Testis (tissue), 3 donors: ENCODE results near the gene NAA20. TPM values are rescaled to one million over a fixed set of nuclear protein-coding genes. Genes with fewer than 3 reads are reported as not detected.

Source experiments
- DNase-seq: peaks from one replicate; pipeline ENCODE4 v3.0.0-alpha.2; 2019
- H3K27ac ChIP-seq, 2 donors: fragments of 200-600 bp; sonication (generic); one replicate each; pipeline ENCODE4 v1.5.1; 2019
- H3K27me3 ChIP-seq: fragments of 200-600 bp; sonication (generic); one replicate; pipeline ENCODE4 v1.5.1; 2019
- H3K36me3 ChIP-seq: fragments of 200-600 bp; sonication (generic); one replicate; pipeline ENCODE4 v1.5.1; 2017; ENCODE audit warnings: low read depth; ENCODE audit errors: missing control alignments
- H3K4me1 ChIP-seq: fragments of 200-600 bp; sonication (generic); one replicate; pipeline ENCODE4 v1.5.1; 2019
- H3K4me3 ChIP-seq, 2 donors: fragments of 200-600 bp; sonication (generic); one replicate each; pipeline ENCODE4 v1.5.1; 2017 to 2019
- H3K9me3 ChIP-seq: fragments of 200-600 bp; sonication (generic); one replicate; pipeline ENCODE4 v1.5.1; 2017
- POLR2A ChIP-seq: fragments of 450-650 bp; IDR thresholded peaks from one replicate; pipeline ENCODE4 v1.6.1; 2017; ENCODE audit warnings: antibody characterized with exemption, mild to moderate bottlenecking, moderate library complexity
- WGBS, 2 donors: methylation state at CpG; one replicate each; pipeline ENCODE4 v1.1.5; 2018; 5-methylcytosine and 5-hydroxymethylcytosine counted together
- intact Hi-C: fragments of 100-400 bp; cut with DNase I; formaldehyde crosslinking; loops from one replicate; pipeline ENCODE4 v1.15.1; 2023; ENCODE audit warnings: low total_unique reads
- polyA plus RNA-seq: library from polyadenylated mRNA; stranded (reverse); fragments of 350-450 nt; fragmentation: Illumina TruSeq; extraction: RNeasy Lipid Tissue Mini Kit (QIAGEN cat#74804); gene quantifications from one replicate; pipeline ENCODE4 v1.2.3, GENCODE V29; 2014; ENCODE audit warnings: low read depth, low replicate concordance; ENCODE audit not compliant: insufficient read depth
- total RNA-seq, 2 donors: library from RNA; depleted of rRNA; stranded (reverse); fragments of >200 nt; gene quantifications; one replicate each; pipeline ENCODE4 v1.2.3, GENCODE V29; 2016
- TF ChIP-seq, protein P1 (sequence below), 3 experiments: fragments of 450-650 bp in 2 of 3; fragments of 200-600 bp in 1 of 3; sonication (generic) in 1 of 3; IDR thresholded peaks; one replicate each; pipeline ENCODE4 v1.5.1; 2016 to 2019; ENCODE audit warnings: antibody characterized with exemption in 3 of 3, mild to moderate bottlenecking in 2 of 3, moderate library complexity in 1 of 3

The NAA20 gene
- total and polyA plus RNA-seq, 3 donors from 2014 or later, result 41.3 to 176 (median 53.9) TPM

DNA sequence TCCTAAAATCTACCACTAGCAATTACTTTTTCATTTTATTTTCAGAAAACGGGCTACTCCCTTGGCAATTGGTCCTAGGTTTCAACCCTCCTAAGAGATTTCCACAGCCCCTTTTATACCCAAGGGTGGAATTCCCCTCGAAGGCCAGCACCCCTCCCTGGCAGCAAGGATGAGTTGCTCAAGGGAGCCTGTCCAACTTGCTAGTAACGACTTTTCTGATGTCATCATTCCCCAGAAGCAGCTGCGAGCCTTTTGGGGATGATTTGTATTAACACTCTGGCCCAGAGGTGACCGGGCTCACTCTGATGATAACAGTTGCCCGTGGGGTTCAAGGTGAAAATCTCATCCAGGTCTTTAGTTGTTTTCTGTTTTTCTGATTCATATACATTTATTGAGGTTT is 30.7 kb upstream of the NAA20 start:
- Histone ChIP-seq H3K36me3 (no peaks in the 10 kb centered on the region), H3K27me3 (no peaks in the 10 kb centered on the region), H3K27ac (no peak overlapping the region), H3K4me1 (peaks cover 17% of the 10 kb centered on the region), H3K4me3 (no peak overlapping the region), H3K9me3 (no peaks in the 10 kb centered on the region)
- DNase-seq, result no peak
- intact Hi-C loops, result no loop called here
- 42 to 53% methylated on average over 6 of the region's 6 CpGs for WGBS, 2 donors
- TF ChIP-seq, protein P1, sequence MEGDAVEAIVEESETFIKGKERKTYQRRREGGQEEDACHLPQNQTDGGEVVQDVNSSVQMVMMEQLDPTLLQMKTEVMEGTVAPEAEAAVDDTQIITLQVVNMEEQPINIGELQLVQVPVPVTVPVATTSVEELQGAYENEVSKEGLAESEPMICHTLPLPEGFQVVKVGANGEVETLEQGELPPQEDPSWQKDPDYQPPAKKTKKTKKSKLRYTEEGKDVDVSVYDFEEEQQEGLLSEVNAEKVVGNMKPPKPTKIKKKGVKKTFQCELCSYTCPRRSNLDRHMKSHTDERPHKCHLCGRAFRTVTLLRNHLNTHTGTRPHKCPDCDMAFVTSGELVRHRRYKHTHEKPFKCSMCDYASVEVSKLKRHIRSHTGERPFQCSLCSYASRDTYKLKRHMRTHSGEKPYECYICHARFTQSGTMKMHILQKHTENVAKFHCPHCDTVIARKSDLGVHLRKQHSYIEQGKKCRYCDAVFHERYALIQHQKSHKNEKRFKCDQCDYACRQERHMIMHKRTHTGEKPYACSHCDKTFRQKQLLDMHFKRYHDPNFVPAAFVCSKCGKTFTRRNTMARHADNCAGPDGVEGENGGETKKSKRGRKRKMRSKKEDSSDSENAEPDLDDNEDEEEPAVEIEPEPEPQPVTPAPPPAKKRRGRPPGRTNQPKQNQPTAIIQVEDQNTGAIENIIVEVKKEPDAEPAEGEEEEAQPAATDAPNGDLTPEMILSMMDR (IDR thresholded peaks at IDR 0.05), result no peak
- TF ChIP-seq POLR2A, result no peak

DNA sequence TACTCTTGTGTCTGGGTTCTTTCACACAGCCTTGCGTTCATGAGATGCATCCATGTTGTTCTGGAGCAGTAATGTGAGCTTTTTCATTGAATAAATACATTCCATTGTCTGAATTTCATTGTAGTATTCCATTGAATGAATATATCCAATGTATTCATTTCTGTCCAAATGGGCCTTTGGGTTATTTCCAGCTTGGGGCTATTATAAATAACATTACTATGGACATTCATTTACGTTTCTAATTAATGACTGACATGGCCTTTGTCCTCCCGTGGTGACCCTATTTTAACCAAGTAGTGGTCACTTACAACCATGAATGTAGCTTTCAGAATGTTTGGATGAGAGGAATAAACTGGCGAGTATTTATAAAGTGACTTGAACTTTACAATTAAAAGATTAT is 30.1 kb upstream of the NAA20 start:
- Histone ChIP-seq H3K9me3 (no peaks in the 10 kb centered on the region), H3K4me3 (no peak overlapping the region), H3K27me3 (no peaks in the 10 kb centered on the region), H3K36me3 (no peaks in the 10 kb centered on the region), H3K27ac (no peak overlapping the region), H3K4me1 (peaks cover 23% of the 10 kb centered on the region)
- TF ChIP-seq, protein P1 (IDR thresholded peaks at IDR 0.05), result no peak
- TF ChIP-seq POLR2A, result no peak
- DNase-seq, result no peak
- 84 to 88% methylated on average over 4 of the region's 4 CpGs for WGBS, 2 donors
- intact Hi-C loops, result no loop called here

DNA sequence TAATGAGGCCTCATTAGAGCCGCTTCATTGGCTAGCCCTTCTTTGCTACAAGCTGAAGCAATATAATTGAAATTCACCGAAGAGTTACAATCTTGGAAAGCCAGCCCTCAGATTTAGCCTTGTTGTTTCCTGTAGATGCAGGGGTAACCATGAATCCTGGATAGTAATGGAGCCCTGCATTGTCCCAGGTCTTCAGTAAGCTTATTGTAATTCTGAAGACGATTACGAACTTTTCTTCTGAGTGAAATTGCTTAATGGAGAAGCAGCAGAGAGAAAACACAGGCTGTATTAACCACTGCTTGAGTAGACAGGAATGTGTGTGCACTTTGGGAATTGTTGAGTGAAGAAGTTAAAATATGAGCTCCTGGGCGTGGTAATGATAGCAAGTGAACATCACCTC is 26.3 kb upstream of the NAA20 start:
- TF ChIP-seq POLR2A, result no peak
- TF ChIP-seq, protein P1 (IDR thresholded peaks at IDR 0.05), result no peak
- H3K4me1 ChIP-seq, result peaks cover 32% of the 10 kb centered on the region
- DNase-seq, result no peak
- no peaks in the 10 kb centered on the region for H3K27me3 ChIP-seq
- H3K4me3 ChIP-seq, result no peak overlapping the region
- no peaks in the 10 kb centered on the region for H3K36me3 ChIP-seq
- H3K27ac ChIP-seq, result no peak overlapping the region
- 75 to 78% methylated on average over 5 of the region's 5 CpGs for WGBS, 2 donors
- no peaks in the 10 kb centered on the region for H3K9me3 ChIP-seq
- intact Hi-C loops, result loop anchor here (10.0 kb wide), 1 partner anchor 206 kb away; no protein-coding TSS in a partner anchor

DNA sequence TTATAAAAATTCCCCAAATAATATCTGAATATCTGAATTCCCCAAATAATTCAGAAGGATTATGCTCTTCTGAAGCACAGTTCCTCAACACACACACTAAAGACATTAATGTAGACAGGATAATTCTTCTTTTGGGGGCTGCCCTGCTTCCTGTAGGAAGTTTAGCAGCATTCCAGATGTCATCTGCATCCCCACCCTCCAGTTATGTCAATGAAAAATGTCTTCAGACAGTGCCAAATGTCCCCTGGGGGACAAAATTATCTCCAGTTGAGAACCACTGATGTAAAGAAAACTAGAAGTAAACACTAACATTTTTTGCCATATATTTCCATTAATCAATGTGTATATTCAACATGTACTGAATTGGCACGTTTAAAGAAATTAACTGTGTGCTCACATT is 25.9 kb upstream of the NAA20 start:
- intact Hi-C loops, result loop anchor here (10.0 kb wide), 1 partner anchor 207 kb away; no protein-coding TSS in a partner anchor
- Histone ChIP-seq H3K27me3 (no peaks in the 10 kb centered on the region), H3K4me1 (peaks cover 31% of the 10 kb centered on the region), H3K27ac (no peak overlapping the region), H3K9me3 (no peaks in the 10 kb centered on the region), H3K4me3 (no peak overlapping the region), H3K36me3 (no peaks in the 10 kb centered on the region)
- no peak for TF ChIP-seq POLR2A
- TF ChIP-seq, protein P1 (IDR thresholded peaks at IDR 0.05), result no peak
- no peak for DNase-seq
- 53 to 55% methylated on average over 1 of the region's 1 CpG for WGBS, 2 donors

DNA sequence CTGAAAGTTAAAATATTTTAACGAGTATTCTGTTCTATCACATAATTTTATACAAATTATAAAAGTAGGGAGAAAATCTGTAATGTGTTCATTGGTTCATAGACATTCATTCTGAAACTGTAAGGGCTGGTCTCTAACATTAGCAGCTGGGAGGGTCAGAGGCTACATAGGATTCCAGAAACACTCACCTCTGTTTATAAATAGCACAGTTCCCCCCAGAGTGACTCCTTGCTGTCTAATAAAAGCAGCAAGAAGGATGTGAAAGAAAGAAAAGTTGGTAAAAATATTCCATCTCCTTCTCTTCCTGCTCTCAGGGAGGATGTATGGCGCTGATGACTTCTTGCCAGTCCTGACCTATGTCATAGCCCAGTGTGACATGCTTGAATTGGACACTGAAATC is 25.3 kb upstream of the NAA20 start:
- no peak overlapping the region for H3K27ac ChIP-seq
- 76 to 79% methylated on average over 2 of the region's 2 CpGs for WGBS, 2 donors
- no peaks in the 10 kb centered on the region for H3K27me3 ChIP-seq
- H3K4me3 ChIP-seq, result no peak overlapping the region
- DNase-seq, result no peak
- H3K4me1 ChIP-seq, result peaks cover 28% of the 10 kb centered on the region
- H3K36me3 ChIP-seq, result no peaks in the 10 kb centered on the region
- no peaks in the 10 kb centered on the region for H3K9me3 ChIP-seq
- intact Hi-C loops, result loop anchor here (10.0 kb wide), 1 partner anchor 207 kb away; no protein-coding TSS in a partner anchor
- TF ChIP-seq, protein P1 (IDR thresholded peaks at IDR 0.05), result no peak
- TF ChIP-seq POLR2A, result no peak
